KMS-11 (cell line): ENCODE data around the gene ROPN1L.

Source experiments
- H2AFZ ChIP-seq: fragments of 200-600 bp; sonication (generic); 2 replicates; pipeline ENCODE4 v1.6.1; 2016; ENCODE audit warnings: antibody characterized with exemption, mixed run types, low read depth
- H3K27ac ChIP-seq: fragments of 200-600 bp; sonication (generic); 2 replicates; pipeline ENCODE4 v1.6.1; 2016; ENCODE audit warnings: mild to moderate bottlenecking, mixed run types
- H3K27me3 ChIP-seq: fragments of 200-600 bp; sonication (generic); 2 replicates; pipeline ENCODE4 v1.6.1; 2017; ENCODE audit warnings: mild to moderate bottlenecking, low read depth, mixed run types, moderate library complexity; ENCODE audit not compliant: insufficient read depth
- H3K36me3 ChIP-seq: fragments of 200-600 bp; sonication (generic); 2 replicates; pipeline ENCODE4 v1.6.1; 2017; ENCODE audit warnings: mild to moderate bottlenecking, mixed run types; ENCODE audit not compliant: insufficient read depth
- H3K4me1 ChIP-seq: fragments of 200-600 bp; sonication (generic); 2 replicates; pipeline ENCODE4 v1.6.1; 2016; ENCODE audit warnings: mild to moderate bottlenecking, low read depth, mixed run types; ENCODE audit not compliant: poor library complexity, severe bottlenecking
- H3K4me2 ChIP-seq: fragments of 200-600 bp; sonication (generic); 2 replicates; pipeline ENCODE4 v1.7.0; 2016; ENCODE audit warnings: mild to moderate bottlenecking, mixed run types
- H3K4me3 ChIP-seq: fragments of 200-600 bp; sonication (generic); IDR thresholded peaks from 2 replicates; pipeline ENCODE4 v1.6.1; 2017; ENCODE audit warnings: low read depth, low read length, mixed read lengths; ENCODE audit not compliant: insufficient read depth
- H3K79me2 ChIP-seq: fragments of 200-600 bp; sonication (generic); 2 replicates; pipeline ENCODE4 v1.6.1; 2016; ENCODE audit warnings: low read depth, mixed run types; ENCODE audit not compliant: insufficient read depth
- H3K9ac ChIP-seq: fragments of 200-600 bp; sonication (generic); 2 replicates; pipeline ENCODE4 v1.6.1; 2016; ENCODE audit warnings: mild to moderate bottlenecking, mixed run types
- H4K20me1 ChIP-seq: fragments of 200-600 bp; sonication (generic); 2 replicates; pipeline ENCODE4 v1.6.1; 2016; ENCODE audit warnings: mild to moderate bottlenecking, mixed run types; ENCODE audit not compliant: insufficient read depth
- CTCF ChIP-seq: fragments of 200-600 bp; sonication (generic); conservative IDR thresholded peaks from 2 replicates; pipeline ENCODE4 v1.6.1; 2017; ENCODE audit warnings: low read depth, mild to moderate bottlenecking, antibody characterized with exemption, low read length, moderate library complexity, mixed read lengths

The ROPN1L gene

GRCh38 chr5:10480237-10480985 lies 38.7 kb downstream of the ROPN1L start:
- Histone ChIP-seq H3K27me3 (no peaks in the 10 kb centered on the region), H3K4me2 (no peak overlapping the region), H3K79me2 (no peaks in the 10 kb centered on the region), H2AFZ (no peak overlapping the region), H4K20me1 (no peaks in the 10 kb centered on the region), H3K36me3 (no peaks in the 10 kb centered on the region), H3K4me3 (no peak overlapping the region), H3K9ac (no peak overlapping the region), H3K27ac (no peak overlapping the region), H3K4me1 (no peaks in the 10 kb centered on the region)
- TF ChIP-seq CTCF = no peak

DNA sequence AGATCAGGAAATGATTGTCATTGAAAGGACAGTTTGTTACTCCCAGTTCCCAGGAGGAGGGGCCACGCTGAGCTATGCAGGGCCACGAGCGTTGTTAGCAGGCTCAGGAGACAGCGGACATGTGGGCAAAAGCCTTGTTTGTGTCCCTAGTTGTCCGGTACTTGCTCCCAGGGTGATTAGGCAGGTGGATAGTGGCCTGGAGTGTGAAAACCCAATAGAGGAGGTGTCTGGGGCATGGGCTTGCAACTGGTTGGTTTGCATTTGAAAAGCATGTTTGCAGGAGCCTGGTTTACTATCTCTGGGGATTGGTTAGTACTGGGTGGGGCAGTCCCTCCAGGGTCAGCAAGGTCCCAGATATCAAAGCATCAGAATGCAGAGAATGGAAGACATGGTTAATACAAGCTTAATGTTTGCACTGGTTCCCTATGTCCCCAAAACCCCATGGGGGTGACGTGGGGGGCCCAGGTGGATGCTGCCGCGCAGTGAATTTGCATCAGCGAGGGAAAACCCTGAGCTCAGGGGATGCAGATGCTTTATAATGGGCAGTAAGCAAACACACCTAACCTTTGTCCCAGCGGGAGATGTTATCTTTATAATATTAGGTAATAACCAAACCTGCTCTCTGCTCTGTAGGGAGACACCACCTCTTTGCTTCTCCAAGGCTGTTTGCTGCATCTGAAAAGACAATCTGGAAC lies 39.7 kb downstream of the ROPN1L start:
- Histone ChIP-seq H3K27ac (no peak overlapping the region), H3K4me1 (no peaks in the 10 kb centered on the region), H3K27me3 (no peaks in the 10 kb centered on the region), H3K36me3 (no peaks in the 10 kb centered on the region), H3K4me3 (no peak overlapping the region), H2AFZ (no peak overlapping the region), H3K9ac (no peak overlapping the region), H3K79me2 (no peaks in the 10 kb centered on the region), H4K20me1 (no peaks in the 10 kb centered on the region), H3K4me2 (no peak overlapping the region)
- TF ChIP-seq CTCF = no peak

DNA sequence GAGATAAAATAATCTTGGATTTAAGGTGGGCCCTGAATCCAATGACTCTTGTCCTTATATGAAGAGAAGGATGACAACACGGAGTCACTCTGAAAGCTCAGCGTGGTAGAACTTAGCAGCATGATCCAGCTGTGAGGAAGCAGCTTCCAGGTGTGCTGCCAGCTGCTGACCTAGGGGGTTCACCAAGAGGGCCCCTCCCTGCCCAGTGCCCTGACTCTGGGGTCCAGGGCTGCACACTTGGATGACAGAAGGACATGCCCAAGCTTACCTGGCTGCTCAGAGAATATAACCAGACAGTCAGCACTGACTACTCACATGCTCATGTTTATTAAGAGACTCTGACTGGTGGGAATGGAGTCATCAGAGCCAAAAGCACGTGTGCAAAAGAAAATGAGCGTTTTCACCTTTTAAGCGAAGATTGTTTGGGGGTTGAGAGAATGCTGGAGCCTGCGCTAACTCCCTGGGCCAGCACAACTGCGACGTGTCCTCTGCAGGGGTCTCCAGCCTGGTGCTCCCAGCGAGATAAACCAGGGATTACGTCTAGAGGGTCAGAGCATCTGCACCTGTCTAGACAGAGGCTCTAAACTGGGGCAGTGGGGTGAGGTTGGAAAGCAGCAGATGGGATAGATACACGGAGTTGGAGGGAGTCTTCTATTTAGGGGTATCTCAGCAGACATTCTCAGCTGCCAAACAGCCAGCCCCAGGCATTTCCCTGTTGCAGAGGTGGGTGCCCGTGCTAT lies 41.3 kb downstream of the ROPN1L start:
- Histone ChIP-seq H3K4me1 (no peaks in the 10 kb centered on the region), H4K20me1 (no peaks in the 10 kb centered on the region), H3K27me3 (no peaks in the 10 kb centered on the region), H3K4me2 (no peak overlapping the region), H3K4me3 (no peak overlapping the region), H3K9ac (no peak overlapping the region), H2AFZ (no peak overlapping the region), H3K36me3 (no peaks in the 10 kb centered on the region), H3K79me2 (no peaks in the 10 kb centered on the region), H3K27ac (no peak overlapping the region)
- TF ChIP-seq CTCF = no peak

GRCh38 chr5:10484774-10485141 lies 43.1 kb downstream of the ROPN1L start:
- H3K4me2 ChIP-seq = no peak overlapping the region
- H3K27ac ChIP-seq = no peak overlapping the region
- no peak overlapping the region for H3K9ac ChIP-seq
- no peaks in the 10 kb centered on the region for H3K79me2 ChIP-seq
- H3K4me1 ChIP-seq = no peaks in the 10 kb centered on the region
- H2AFZ ChIP-seq = no peak overlapping the region
- no peaks in the 10 kb centered on the region for H4K20me1 ChIP-seq
- TF ChIP-seq CTCF = no peak
- H3K4me3 ChIP-seq = no peak overlapping the region
- H3K27me3 ChIP-seq = no peaks in the 10 kb centered on the region
- no peaks in the 10 kb centered on the region for H3K36me3 ChIP-seq
